GM12878 (cell line): ENCODE data around the gene HAO2.
"Not testable (repeated sequence)": the region's sequence is repeated elsewhere in the genome, so short reads cannot be mapped to it uniquely, and the experiment has no call there.

Experiments
- CBX5 ChIP-seq: sonication (generic); IDR thresholded peaks from 2 replicates; pipeline ENCODE4 v1.6.1; 2016; ENCODE audit warnings: low read depth, moderate library complexity, mild to moderate bottlenecking, inconsistent platforms
- CEBPB ChIP-seq, 2 experiments: fragments of 150-350 bp in 1 of 2; IDR thresholded peaks; 2 replicates each; pipeline ENCODE4 v1.6.1; 2012 to 2014; ENCODE audit warnings: low read depth in 2 of 2, low read length in 2 of 2, borderline replicate concordance in 1 of 2, inconsistent platforms in 1 of 2
- EGR1 ChIP-seq, 2 experiments: IDR thresholded peaks; 1 replicate in 1 of 2; 2 replicates in 1 of 2; pipeline ENCODE4 v1.6.1; 2011 to 2012; ENCODE audit warnings: low read depth in 2 of 2, low read length in 2 of 2, borderline replicate concordance in 1 of 2, mild to moderate bottlenecking in 1 of 2, moderate library complexity in 1 of 2
- FOXM1 ChIP-seq: IDR thresholded peaks from 2 replicates; pipeline ENCODE4 v1.6.1; 2012; ENCODE audit warnings: low read depth, mild to moderate bottlenecking, inconsistent platforms, low read length, moderate library complexity
- POLR2AphosphoS5 ChIP-seq: IDR thresholded peaks from 2 replicates; pipeline ENCODE4 v1.6.1; 2011; ENCODE audit warnings: mild to moderate bottlenecking, low read length, inconsistent platforms
- RAD21 ChIP-seq: IDR thresholded peaks from 2 replicates; pipeline ENCODE4 v1.6.1; 2011; ENCODE audit warnings: mild to moderate bottlenecking, low read depth, low read length, moderate library complexity; ENCODE audit not compliant: insufficient read depth
- SREBF2 ChIP-seq: IDR thresholded peaks from 2 replicates; pipeline ENCODE4 v1.6.1; 2012; ENCODE audit warnings: mild to moderate bottlenecking, low read length
- TCF12 ChIP-seq: IDR thresholded peaks from 2 replicates; pipeline ENCODE4 v1.6.1; 2011; ENCODE audit warnings: low read depth, mild to moderate bottlenecking, low read length
- TF ChIP-seq, protein P1 (sequence below), 3 experiments: IDR thresholded peaks in 2 of 3; conservative IDR thresholded peaks in 1 of 3; 2 replicates each; pipeline ENCODE4 v1.5.1; 2011; ENCODE audit warnings: low read depth in 3 of 3, low read length in 3 of 3, mild to moderate bottlenecking in 3 of 3, control low read depth in 2 of 3, moderate library complexity in 2 of 3, inconsistent platforms in 1 of 3, mixed read lengths in 1 of 3; ENCODE audit not compliant: control insufficient read depth in 2 of 3, insufficient read depth in 1 of 3; ENCODE audit errors: extremely low read depth in 1 of 3
- TF ChIP-seq, protein P2 (sequence below): IDR thresholded peaks from 2 replicates; pipeline ENCODE4 v1.6.1; 2012; ENCODE audit warnings: mild to moderate bottlenecking, low read depth, low read length

DNA sequence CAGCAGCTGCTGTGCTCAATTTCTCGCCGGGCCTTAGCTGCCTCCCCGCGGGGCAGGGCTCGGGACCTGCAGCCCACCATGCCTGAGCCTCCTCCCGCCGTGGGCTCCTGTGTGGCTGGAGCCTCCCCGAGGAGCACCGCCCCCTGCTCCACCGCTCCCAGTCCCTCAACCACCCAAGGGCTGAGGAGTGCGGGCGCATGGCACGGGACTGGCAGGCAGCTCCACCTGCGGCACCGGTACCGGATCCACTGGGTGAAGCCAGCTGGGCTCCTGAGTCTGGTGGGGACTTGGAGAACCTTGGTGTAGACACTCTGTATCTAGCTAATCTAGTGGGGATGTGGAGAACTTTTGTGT, 34.7 kb upstream of the HAO2 start:
- TF ChIP-seq, protein P1, sequence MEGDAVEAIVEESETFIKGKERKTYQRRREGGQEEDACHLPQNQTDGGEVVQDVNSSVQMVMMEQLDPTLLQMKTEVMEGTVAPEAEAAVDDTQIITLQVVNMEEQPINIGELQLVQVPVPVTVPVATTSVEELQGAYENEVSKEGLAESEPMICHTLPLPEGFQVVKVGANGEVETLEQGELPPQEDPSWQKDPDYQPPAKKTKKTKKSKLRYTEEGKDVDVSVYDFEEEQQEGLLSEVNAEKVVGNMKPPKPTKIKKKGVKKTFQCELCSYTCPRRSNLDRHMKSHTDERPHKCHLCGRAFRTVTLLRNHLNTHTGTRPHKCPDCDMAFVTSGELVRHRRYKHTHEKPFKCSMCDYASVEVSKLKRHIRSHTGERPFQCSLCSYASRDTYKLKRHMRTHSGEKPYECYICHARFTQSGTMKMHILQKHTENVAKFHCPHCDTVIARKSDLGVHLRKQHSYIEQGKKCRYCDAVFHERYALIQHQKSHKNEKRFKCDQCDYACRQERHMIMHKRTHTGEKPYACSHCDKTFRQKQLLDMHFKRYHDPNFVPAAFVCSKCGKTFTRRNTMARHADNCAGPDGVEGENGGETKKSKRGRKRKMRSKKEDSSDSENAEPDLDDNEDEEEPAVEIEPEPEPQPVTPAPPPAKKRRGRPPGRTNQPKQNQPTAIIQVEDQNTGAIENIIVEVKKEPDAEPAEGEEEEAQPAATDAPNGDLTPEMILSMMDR (IDR thresholded peaks at IDR 0.05 in 2 of 3, conservative IDR thresholded peaks at IDR 0.05 in 1 of 3; ENCODE audit: control insufficient read depth in 2 of 3, extremely low read depth in 1 of 3, insufficient read depth in 1 of 3, low read depth in 3 of 3, low read length in 3 of 3): not testable (repeated sequence)
- not testable (repeated sequence) for TF ChIP-seq TCF12; FOXM1; POLR2AphosphoS5; RAD21; CBX5; CEBPB (IDR thresholded peaks at IDR 0.05; ENCODE audit: borderline replicate concordance in 1 of 2, low read depth in 2 of 2, low read length in 2 of 2); EGR1 (IDR thresholded peaks at IDR 0.05; ENCODE audit: borderline replicate concordance in 1 of 2, low read depth in 2 of 2, low read length in 2 of 2); SREBF2
- TF ChIP-seq, protein P2, sequence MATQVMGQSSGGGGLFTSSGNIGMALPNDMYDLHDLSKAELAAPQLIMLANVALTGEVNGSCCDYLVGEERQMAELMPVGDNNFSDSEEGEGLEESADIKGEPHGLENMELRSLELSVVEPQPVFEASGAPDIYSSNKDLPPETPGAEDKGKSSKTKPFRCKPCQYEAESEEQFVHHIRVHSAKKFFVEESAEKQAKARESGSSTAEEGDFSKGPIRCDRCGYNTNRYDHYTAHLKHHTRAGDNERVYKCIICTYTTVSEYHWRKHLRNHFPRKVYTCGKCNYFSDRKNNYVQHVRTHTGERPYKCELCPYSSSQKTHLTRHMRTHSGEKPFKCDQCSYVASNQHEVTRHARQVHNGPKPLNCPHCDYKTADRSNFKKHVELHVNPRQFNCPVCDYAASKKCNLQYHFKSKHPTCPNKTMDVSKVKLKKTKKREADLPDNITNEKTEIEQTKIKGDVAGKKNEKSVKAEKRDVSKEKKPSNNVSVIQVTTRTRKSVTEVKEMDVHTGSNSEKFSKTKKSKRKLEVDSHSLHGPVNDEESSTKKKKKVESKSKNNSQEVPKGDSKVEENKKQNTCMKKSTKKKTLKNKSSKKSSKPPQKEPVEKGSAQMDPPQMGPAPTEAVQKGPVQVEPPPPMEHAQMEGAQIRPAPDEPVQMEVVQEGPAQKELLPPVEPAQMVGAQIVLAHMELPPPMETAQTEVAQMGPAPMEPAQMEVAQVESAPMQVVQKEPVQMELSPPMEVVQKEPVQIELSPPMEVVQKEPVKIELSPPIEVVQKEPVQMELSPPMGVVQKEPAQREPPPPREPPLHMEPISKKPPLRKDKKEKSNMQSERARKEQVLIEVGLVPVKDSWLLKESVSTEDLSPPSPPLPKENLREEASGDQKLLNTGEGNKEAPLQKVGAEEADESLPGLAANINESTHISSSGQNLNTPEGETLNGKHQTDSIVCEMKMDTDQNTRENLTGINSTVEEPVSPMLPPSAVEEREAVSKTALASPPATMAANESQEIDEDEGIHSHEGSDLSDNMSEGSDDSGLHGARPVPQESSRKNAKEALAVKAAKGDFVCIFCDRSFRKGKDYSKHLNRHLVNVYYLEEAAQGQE: not testable (repeated sequence)
